Measurements from ENCODE around the gene TSGA10IP. TPM values are rescaled to one million over a fixed set of nuclear protein-coding genes. Genes with fewer than 3 reads are reported as not detected.

The TSGA10IP gene
- total RNA-seq, 2 donors from 2014 or later: not detected

DNA sequence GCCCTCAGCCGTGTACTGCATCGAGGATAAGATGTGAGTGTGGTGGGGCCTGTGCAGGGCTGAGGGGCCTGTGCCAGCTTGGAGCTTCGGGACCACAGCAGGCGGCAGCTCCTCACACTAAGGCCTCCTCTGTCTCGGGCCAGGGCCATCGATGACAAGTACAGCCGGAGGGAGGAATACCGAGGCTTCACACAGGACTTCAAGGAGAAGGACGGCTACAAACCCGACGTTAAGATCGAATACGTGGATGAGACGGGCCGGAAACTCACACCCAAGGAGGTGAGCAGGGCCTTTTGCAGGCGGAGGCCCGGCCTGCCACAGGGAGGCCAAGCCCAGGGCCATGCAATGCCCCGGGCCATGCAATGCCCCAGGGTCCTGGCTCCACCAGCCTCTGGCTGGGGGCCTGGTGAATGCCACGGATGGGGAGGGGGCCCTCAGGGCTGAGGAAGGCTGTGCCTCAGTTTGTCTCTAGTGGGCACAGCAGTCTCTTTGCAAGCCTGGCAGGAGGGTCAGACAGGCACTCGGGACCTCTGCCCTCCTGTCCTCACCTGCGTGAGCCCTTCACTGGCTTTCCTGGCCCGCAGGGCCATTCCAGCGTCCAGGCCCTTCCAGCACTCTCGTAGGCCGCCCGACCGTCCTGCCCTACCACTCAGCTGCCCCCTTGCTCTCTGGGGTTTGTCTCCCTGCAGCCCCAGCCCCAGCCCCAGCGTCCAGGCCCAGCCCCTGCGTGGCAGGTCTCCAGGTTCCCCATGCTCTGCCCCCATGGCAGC is 32.5 kb downstream of the TSGA10IP start:
- Mint-ChIP-seq H3K36me3 (peaks cover 0 to 10% of the 10 kb centered on the region in 2 donors), H3K9me3 (no peaks in the 10 kb centered on the region), H3K27ac (peak overlapping the region in 1 of 2 donors; percentile 51)
- ATAC-seq (no peak), DNase-seq (ENCODE audit: low spot score in 2 of 2) (no peak)

DNA sequence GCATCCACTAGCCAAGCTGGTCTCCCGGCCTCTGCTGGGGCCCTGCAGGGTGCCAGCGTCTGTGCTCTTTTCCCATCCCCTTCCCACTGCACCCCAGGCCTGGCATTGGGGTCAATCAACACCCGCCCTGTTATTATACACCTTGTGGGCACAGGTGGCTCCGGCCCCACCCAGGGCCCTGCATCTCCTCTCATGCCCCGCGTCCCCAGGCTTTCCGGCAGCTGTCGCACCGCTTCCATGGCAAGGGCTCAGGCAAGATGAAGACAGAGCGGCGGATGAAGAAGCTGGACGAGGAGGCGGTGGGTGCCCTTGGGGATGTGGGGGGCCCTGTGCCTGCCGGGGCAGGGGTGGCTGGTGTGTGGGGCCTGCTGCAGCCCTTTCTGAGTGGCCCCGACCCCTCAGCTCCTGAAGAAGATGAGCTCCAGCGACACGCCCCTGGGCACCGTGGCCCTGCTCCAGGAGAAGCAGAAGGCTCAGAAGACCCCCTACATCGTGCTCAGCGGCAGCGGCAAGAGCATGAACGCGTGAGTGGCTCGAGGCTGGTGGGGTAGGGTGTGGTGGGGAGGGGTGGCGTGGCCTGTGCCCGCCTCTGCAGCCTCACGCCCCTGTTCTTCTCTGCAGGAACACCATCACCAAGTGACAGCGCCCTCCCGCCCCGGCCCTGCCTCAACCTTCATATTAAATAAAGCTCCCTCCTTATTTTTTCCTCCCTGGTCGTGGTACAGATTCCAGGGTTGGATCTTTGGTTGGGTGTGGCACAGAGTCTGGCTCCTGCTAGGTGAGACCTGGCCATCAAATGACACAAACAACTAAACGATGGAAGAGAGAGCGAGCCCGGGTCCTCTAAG is 33.3 kb downstream of the TSGA10IP start:
- DNase-seq (ENCODE audit: low spot score in 2 of 2) (no peak), ATAC-seq (no peak)
- Mint-ChIP-seq H3K36me3 (peaks cover 0 to 10% of the 10 kb centered on the region in 2 donors), H3K9me3 (no peaks in the 10 kb centered on the region), H3K27ac (peak overlapping the region; percentile 14 to 60)

DNA sequence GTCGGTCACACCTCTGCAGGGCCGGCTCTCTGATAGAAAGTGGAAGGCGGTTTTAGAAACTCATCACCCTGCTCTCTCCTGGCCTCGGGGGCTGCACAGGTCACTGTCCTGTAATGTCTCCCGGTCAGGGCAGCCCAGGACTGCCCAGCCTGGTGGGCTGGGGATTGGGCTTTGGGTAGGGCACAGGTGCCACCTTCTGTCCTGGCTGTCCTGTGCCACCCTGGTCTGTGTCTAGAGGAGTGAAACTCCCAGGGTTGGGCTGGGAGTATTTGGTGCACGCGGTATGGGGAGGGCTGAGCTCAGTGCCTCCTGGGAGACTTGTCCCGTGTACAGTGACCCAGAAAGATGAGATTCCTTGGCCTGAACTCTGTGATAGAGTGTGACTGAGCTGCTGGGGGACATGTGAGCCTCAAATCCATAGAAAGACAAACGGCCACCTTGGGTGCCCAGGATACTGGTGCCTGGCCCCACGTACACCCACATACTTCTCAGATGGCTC is 34.0 kb downstream of the TSGA10IP start:
- peaks cover 0 to 10% of the 10 kb centered on the region in 2 donors for H3K36me3 Mint-ChIP-seq
- no peak for ATAC-seq
- H3K9me3 Mint-ChIP-seq: no peaks in the 10 kb centered on the region
- H3K27ac Mint-ChIP-seq: peak overlapping the region; percentile 14 to 60
- DNase-seq (ENCODE audit: low spot score in 2 of 2): no peak

DNA sequence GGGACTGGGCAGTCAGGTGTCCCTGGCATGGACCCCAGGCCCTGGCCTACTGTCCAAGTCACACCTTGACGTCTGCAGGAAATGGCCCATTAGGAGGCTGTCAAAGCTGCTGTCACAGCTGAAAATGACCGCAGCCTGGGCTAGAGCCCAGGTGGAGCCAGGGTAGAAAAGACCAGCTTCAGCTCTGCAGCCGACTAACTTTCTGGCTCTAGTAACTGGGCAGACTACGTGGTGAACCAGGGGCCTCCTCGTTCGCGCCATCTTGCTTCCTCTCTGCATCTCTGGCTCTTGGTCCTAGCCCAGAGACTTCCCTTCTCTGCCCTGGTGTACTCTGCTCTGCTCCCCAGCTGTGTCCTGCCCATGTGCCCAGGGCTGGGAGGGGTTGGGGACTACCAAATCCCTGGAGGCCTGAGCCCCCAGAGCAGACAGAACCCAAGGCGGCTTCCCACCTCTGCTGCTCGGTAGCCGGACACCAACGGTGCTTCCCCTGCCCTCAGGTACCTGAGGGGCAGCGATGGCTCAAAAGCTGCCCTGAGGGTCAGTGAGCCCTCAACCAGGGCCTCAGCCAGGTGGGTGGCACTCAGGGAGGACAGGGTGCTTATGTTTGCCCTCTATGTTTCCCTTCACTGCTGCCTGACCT is 35.9 kb downstream of the TSGA10IP start:
- ATAC-seq (no peak), DNase-seq (ENCODE audit: low spot score in 2 of 2) (no peak)
- Mint-ChIP-seq H3K36me3 (peaks cover 0 to 4% of the 10 kb centered on the region in 2 donors), H3K27ac (no peak overlapping the region), H3K9me3 (no peaks in the 10 kb centered on the region)

DNA sequence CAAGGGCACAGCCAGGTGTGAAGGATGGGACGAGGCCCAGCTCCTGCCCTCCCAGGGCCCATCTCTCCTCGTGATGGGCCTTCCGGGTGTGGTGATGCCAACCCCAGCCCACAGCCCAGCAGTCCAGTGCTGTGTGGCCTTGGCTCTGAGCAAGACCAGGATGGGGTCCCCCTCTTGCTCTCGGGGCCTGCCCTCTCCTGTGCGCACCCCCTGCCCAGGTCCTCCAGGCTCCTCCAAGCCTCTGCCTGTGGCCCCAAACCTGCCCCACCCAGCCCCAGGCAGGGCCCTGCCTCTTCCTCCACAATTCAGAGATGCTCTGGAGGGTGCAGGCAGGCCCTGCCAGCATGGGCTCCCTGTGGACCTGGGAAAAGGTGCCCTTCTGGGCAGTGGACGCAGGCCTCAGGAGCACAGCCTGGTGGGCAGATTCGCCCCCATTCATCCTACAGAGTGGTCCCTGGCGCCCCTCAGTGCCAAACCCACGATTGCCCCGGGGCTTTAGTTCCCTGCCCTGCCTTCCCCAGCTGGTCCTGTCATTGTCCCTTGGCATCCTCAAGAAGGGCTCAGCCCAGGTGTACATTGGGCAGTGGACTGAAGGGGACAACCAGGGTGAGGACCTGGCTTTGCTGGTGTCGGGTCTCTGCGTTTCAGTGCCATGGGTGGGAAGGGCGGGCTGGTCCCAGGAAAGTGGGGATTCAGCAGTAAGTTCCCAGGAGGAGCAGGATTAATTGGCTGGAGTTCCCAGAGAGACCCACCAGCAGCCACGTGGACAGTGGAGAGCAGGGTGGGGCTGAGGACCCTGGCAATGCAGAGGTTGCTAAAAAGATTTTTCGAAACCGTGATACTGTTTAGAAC is 36.9 kb downstream of the TSGA10IP start:
- no peaks in the 10 kb centered on the region for H3K9me3 Mint-ChIP-seq
- ATAC-seq: peak in 1 of 2 donors; percentile 20
- H3K27ac Mint-ChIP-seq: no peak overlapping the region

DNA sequence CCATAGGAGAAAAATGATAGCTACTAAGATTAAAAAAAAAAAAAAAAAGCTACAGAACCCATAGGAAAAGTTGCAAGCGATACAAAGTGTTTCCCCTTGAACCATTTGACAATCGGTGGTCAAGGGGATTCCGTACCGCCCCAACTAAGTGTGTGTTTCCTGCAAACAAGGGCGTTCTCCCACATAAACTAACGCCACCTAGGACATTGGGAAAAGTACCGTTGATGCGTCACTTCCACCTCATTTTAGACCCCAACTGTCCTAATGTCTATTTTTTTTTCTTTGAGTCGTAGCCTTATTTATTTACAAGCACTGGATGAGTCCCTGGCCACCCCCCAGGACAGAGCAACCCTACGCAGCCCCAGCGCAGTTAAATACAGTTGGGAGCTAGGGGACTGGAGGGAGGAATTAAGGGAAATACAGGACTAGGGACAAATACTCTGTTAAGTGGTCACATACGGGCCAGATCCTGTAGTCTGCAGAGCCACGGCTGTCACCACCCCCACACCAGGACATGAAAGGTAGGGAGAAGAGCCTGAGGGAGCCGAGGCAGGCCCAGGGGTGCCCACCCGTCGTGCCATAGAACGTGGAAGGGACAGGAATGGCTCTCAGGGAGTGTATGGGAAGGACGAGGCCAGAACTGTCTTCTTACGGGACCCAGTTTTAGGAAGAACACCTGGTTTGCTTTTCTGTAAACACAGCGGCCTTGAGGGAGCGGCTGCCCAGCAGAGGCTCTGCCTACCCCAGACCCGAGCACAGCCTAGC is 37.7 kb downstream of the TSGA10IP start:
- H3K9me3 Mint-ChIP-seq: no peaks in the 10 kb centered on the region
- ATAC-seq (no peak), DNase-seq (ENCODE audit: low spot score in 2 of 2) (no peak)
- H3K36me3 Mint-ChIP-seq: peaks cover 0 to 4% of the 10 kb centered on the region in 2 donors
- peak overlapping the region in 1 of 2 donors; percentile 77 for H3K27ac Mint-ChIP-seq

More for the DNA sequence above, 36.9 kb downstream of the TSGA10IP start:
- no peak for DNase-seq (ENCODE audit: low spot score in 2 of 2)
- H3K36me3 Mint-ChIP-seq: peaks cover 0 to 4% of the 10 kb centered on the region in 2 donors

DNA sequence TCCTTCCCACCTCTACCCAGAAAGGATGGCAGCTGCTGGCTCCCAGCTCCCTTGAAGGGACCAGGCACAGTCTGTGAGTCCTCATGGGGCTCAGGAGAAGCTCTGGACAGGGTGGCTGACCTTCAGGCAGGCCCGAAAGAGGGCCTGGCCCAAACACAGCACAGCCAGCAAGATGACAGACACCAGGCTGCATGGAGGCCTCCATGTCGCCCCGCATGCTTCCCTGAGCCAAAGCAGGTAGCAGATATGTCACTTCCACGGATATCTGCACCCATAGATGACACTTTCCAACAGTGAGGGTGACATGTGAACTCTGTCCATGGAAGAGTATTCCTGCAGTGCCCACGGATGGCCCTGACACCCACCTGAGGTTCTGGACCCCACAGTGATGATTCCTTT is 38.3 kb downstream of the TSGA10IP start:
- Mint-ChIP-seq H3K27ac (no peak overlapping the region), H3K9me3 (no peaks in the 10 kb centered on the region), H3K36me3 (peaks cover 0 to 4% of the 10 kb centered on the region in 2 donors)
- no peak for ATAC-seq
- no peak for DNase-seq (ENCODE audit: low spot score in 2 of 2)

DNA sequence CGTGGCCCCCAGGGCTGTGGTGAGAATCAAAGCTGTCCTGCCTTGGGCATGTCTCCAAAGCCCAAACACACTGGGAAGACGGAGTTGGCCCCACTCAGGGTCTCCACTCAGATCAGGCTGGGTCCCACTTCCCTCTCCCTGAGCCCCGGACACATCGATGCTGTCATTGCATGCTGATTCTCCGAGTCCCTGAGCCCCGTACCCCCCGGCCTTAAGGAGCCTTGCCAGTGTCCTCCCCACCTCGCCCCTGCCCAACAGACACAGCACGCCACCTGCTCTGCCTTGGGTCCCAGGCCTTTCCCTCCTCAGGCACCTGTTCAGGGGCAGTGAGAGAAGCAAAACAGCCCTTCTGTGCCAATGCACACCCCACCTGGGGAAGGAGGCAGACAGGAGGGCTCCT is 42.1 kb downstream of the TSGA10IP start:
- Mint-ChIP-seq H3K27ac (peak overlapping the region in 1 of 2 donors; percentile 50), H3K9me3 (no peaks in the 10 kb centered on the region), H3K36me3 (no peaks in the 10 kb centered on the region)
- DNase-seq (ENCODE audit: low spot score in 2 of 2): no peak
- ATAC-seq: no peak

DNA sequence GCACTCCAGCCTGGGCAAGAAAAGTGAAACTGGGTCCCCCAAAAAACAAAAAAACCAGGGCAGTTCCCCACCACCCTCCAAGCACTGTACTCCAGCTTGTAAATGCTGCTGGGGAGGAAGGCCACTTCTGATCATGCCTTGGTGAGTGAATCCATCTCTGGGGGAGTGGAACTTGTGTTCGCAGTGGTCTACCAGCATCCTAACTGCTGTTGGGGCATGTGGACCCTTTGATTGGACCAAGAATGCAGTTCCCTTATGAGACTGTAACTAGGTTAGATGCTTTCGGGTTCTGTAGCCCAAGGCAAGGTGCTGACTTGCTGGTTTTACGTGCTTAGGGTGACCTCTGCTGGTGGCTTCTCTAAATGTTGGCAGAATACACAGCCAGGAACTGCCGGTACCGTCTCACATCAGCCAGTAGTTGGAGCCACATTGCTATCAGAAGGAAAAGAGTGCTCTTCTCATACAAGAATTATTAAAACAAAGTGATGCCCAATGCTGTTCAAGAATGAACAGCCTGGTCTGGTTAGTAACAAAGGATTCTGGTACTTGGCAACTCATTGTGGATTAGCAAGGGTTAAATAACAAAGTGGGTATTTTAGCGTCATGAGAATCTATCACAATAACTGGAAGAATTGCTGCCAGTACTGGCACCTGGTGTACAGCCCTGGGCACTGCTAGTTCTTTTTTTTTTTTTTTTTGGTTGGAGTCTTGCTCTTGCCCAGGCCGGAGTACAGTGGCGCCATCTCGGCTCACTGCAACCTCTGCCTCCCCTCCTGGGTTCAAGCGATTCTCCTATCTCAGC is 43.7 kb downstream of the TSGA10IP start:
- ATAC-seq (peak; percentile 99 to 100), DNase-seq (ENCODE audit: low spot score in 2 of 2) (peak; percentile 88 to 89)
- H3K36me3 Mint-ChIP-seq: no peaks in the 10 kb centered on the region
- H3K9me3 Mint-ChIP-seq: no peaks in the 10 kb centered on the region
- peak overlapping the region; percentile 44 to 70 for H3K27ac Mint-ChIP-seq

DNA sequence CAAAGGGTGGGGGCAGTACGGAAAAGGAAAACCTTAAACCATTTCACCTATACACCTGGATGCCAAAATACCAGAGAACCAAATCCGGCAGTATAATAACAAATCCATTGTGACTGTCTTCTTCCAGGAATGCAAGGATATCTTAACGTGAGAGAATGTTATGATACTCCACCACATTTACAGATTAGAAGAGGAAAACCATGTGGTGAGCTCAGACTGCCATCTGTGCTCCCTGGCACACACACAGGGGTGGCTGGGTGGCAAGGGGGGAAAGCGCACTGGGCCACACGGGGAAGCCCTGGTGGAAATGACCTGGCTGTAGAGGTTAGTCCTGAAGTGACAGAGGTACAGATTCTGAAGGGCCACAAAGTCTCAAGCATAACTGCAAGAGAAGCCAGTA is 46.8 kb downstream of the TSGA10IP start:
- no peak for DNase-seq (ENCODE audit: low spot score in 2 of 2)
- Mint-ChIP-seq H3K9me3 (no peaks in the 10 kb centered on the region), H3K27ac (peak overlapping the region in 1 of 2 donors; percentile 78), H3K36me3 (peaks cover 0 to 7% of the 10 kb centered on the region in 2 donors)
- ATAC-seq: no peak

DNA sequence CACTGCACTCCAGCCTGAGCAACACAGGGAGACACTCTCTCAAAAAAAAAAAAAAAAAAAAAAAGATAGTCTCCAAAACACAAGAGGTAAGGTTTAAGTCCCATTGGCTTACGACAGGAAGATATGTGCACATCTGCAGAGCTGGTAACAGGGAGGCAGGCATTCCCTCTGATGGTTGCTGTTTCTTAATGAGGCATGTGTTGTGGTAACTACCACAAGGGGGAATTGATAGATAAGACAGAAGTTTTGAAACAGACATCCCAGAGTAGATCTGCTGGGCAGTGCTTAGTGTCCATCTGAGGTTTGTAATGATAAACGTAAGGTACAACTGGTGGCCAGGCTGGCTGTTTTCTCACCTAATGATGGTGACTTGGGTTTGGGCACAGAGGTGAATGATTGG is 52.0 kb downstream of the TSGA10IP start:
- DNase-seq (ENCODE audit: low spot score in 2 of 2) (no peak), ATAC-seq (no peak)
- H3K36me3 Mint-ChIP-seq: peaks cover 35 to 43% of the 10 kb centered on the region in 2 donors
- peak overlapping the region in 1 of 2 donors; percentile 29 for H3K27ac Mint-ChIP-seq
- no peaks in the 10 kb centered on the region for H3K9me3 Mint-ChIP-seq

DNA sequence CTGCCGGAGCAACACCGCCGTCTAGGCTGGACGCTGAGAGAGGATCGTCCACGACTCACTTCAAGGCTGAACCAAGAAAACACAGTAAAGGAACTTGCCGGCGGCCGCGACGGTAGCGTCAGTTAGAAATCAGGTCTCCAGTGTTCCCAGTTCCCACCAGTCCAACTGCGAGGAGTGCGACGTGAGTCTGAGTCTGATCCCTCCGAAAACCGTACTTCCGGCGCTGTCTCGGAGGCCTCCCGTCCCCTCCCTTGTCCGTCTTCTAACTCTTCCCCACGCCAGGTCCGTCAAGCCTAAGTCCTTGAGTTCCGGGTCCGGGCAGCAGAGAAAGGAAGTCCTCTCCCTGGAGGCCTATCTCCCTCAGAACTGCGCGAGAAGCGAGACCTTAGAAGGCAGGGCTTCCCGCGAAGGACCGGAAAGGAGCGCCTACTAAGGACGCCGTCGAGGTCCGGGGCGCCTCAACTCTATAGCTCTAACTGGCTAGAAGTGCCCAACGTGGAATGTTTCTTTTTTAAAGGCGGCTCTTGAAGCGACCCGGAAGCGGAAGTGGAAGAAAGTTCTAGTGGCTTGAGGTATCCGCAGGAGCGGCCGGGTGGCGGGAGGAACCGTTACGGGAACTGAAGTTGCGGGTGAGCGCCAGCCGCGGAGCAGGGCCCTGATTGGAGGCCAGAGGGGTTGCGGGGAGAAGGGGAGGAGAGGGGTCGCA is 56.8 kb downstream of the TSGA10IP start, which contains the start of the genes BANF1 and EIF1AD:
Gene BANF1, plus strand, starts transcription at position 562 of the 706 bp plus-strand sequence. CDS start 748 bp downstream, outside the sequence.
Gene EIF1AD, minus strand, starts transcription at position 216 of the 706 bp plus-strand sequence. CDS start 1,768 bp downstream, outside the sequence.
- no peaks in the 10 kb centered on the region for H3K9me3 Mint-ChIP-seq
- H3K27ac Mint-ChIP-seq: peak within 1 kb of the TSS; percentile 96 to 99
- DNase-seq (ENCODE audit: low spot score in 2 of 2): peak; percentile 94 to 95
- ATAC-seq: peak; percentile 85 to 91
- peaks cover 44 to 55% of the 10 kb centered on the region in 2 donors for H3K36me3 Mint-ChIP-seq

DNA sequence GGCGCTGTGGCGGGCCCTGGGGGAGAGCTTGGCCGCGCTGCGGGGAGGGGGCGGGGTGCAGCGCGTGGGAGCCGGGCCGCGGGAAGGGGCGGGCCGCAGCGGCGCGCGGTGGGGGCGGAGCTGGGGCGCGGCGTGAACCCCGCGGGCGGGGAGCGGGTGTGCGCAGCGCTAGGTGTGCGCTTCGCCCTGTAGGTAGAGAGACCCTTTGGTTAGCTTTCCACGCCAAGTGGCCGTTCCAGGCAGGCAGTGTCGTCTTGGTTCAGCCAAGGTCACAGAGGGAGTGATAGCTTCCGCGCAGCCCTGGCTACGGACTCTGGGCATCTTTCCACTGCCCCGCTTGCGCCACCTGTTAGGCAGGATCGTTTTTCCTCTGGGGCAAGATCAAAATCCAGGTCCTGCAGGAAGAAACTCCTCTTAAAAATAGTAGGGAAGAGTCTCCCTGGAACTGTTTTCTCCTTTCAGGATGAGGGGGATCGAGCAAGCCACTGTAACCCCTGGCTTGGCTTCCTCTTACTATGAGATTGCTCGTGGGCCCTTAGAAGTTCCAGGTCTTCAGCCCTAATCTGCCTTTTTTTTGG is 57.5 kb downstream of the TSGA10IP start:
- ATAC-seq: peak; percentile 77 to 78
- Mint-ChIP-seq H3K36me3 (peaks cover 39 to 50% of the 10 kb centered on the region in 2 donors), H3K27ac (peak overlapping the region; percentile 96 to 99), H3K9me3 (no peaks in the 10 kb centered on the region)
- DNase-seq (ENCODE audit: low spot score in 2 of 2): no peak
